Measurements from ENCODE around the gene KCNMA1. TPM values are rescaled to one million over a fixed set of nuclear protein-coding genes. Genes with fewer than 3 reads are reported as not detected.
A peak's percentile ranks its signal among the peaks of the same experiment; 100 is the strongest.

The KCNMA1 gene
- total and polyA plus RNA-seq, 8 donors, result 0.92 to 155 (median 54.3) TPM

DNA sequence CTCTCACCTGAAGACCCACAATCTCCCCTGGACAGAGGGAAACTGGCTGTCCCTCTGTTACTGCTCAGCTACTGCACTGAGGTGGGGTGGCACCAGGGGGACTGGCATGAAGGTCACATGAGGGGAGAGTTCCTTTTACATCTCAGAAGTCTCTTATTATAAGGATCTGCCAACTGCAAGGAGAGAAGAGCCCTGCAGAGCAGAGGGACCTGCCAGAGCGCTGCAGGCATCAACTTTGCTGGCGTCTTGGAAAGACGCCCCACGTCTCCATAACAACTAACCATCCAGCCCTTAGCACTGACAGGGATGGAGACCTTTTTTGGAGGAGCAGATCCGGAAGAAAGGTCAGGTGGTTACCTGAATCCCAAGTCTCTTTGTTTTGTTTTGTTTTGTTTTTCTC, 218.6 kb downstream of the KCNMA1 start:
- TF ChIP-seq EP300 (IDR thresholded peaks at IDR 0.05) (no peak), POLR2AphosphoS5 (IDR thresholded peaks at IDR 0.05) (no peak), POLR2A (IDR thresholded peaks at IDR 0.05) (no peak)
- TF ChIP-seq, protein P1, sequence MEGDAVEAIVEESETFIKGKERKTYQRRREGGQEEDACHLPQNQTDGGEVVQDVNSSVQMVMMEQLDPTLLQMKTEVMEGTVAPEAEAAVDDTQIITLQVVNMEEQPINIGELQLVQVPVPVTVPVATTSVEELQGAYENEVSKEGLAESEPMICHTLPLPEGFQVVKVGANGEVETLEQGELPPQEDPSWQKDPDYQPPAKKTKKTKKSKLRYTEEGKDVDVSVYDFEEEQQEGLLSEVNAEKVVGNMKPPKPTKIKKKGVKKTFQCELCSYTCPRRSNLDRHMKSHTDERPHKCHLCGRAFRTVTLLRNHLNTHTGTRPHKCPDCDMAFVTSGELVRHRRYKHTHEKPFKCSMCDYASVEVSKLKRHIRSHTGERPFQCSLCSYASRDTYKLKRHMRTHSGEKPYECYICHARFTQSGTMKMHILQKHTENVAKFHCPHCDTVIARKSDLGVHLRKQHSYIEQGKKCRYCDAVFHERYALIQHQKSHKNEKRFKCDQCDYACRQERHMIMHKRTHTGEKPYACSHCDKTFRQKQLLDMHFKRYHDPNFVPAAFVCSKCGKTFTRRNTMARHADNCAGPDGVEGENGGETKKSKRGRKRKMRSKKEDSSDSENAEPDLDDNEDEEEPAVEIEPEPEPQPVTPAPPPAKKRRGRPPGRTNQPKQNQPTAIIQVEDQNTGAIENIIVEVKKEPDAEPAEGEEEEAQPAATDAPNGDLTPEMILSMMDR (IDR thresholded peaks at IDR 0.05), result no peak
- no peak for DNase-seq
- H3K4me1 ChIP-seq, result peaks cover 0 to 58% (median 13%) of the 10 kb centered on the region in 4 donors
- H3K27ac ChIP-seq, result peak overlapping the region in 4 of 5 donors; percentile 55 to 77 (median 67)
- no peaks in the 10 kb centered on the region for H3K27me3 ChIP-seq
- no peaks in the 10 kb centered on the region for H3K36me3 ChIP-seq
- H3K9me3 ChIP-seq, result no peaks in the 10 kb centered on the region
- intact Hi-C loops (cut with DNase I; ENCODE audit: low total_unique reads), result no loop called here
- no peak overlapping the region for H3K4me3 ChIP-seq
- 59 to 93% (median 87%) methylated on average over 5 of the region's 5 CpGs for WGBS, 5 donors

DNA sequence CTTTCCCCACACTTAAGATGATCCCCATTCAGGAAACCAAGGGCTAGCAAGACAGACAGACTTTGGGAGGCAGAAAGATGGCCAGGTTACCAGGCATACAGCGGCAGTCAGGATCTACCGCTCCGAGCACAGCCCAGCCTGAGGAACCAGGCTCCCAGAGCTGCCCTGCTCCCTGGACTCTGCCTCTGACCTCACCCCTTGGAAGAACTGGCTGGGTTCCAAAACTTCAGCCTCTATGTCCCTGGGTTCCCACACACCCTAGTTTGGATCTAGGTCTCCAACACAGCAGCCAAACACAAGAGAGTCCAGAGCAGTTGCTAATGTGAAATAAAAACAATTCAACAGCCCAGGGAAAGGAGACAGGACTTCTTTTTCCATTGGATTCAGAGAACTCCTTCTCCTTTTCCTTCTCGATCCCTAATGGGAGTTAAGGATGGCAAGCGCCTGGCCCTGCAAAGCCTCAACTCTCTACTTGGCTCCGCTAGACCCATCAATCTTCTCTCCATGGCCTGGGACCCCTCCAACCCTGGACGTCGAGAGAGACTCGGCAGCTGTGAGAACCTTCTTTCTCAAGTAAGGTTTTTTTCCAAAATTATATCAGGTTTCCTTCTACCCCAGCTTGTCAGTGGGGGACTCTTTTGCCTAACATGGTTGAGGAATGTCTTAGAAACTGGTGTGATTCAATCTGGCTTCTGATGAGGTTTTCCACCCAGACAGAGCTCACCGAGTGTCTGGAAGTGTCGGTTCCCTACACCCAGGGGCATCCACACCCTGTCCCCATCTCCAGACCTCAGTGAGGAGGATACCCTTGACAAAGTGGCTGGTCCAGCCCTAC, 219.6 kb downstream of the KCNMA1 start:
- WGBS, 5 donors, result 67 to 89% (median 80%) methylated on average over 10 to 11 of the region's 11 CpGs
- Histone ChIP-seq H3K27me3 (no peaks in the 10 kb centered on the region), H3K9me3 (no peaks in the 10 kb centered on the region), H3K36me3 (no peaks in the 10 kb centered on the region), H3K4me1 (peaks cover 0 to 58% (median 11%) of the 10 kb centered on the region in 4 donors), H3K4me3 (no peak overlapping the region), H3K27ac (peak overlapping the region in 4 of 5 donors; percentile 55 to 77 (median 67))
- intact Hi-C loops (cut with DNase I; ENCODE audit: low total_unique reads), result no loop called here
- peak in 1 of 2 donors; percentile 65 for DNase-seq
- TF ChIP-seq POLR2AphosphoS5 (IDR thresholded peaks at IDR 0.05) (peak in 1 of 3 donors; percentile 33), POLR2A (IDR thresholded peaks at IDR 0.05) (no peak)

DNA sequence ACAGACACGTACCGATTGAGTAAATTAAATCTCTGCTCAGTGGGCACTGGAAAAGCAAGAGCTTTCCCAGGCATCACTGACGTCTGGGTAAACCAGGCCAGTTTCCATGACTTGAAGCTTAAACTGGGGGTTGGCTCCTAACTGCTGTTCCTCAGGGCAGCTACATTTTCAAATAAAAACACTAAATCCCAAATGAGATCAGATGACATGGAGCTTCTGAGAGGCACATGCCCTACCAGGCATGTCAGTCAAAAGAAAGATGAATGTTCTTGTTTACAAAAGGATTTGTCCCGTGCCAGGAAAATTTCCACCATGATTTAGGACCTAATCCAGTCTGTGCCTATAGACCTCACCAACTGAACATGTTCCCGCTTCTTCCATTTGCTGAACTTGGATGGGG, 220.2 kb downstream of the KCNMA1 start:
- Histone ChIP-seq H3K9me3 (no peaks in the 10 kb centered on the region), H3K4me1 (peaks cover 0 to 55% (median 11%) of the 10 kb centered on the region in 4 donors), H3K36me3 (no peaks in the 10 kb centered on the region), H3K27me3 (peaks cover 0 to under 1% (median 0%) of the 10 kb centered on the region in 3 donors), H3K27ac (peak overlapping the region in 4 of 5 donors; percentile 55 to 77 (median 67)), H3K4me3 (no peak overlapping the region)
- no peak for TF ChIP-seq EP300 (IDR thresholded peaks at IDR 0.05)
- TF ChIP-seq POLR2AphosphoS5 (IDR thresholded peaks at IDR 0.05), result no peak
- TF ChIP-seq POLR2A (IDR thresholded peaks at IDR 0.05), result no peak
- TF ChIP-seq, protein P1 (IDR thresholded peaks at IDR 0.05), result no peak
- DNase-seq, result no peak
- intact Hi-C loops (cut with DNase I; ENCODE audit: low total_unique reads), result no loop called here
- WGBS, 5 donors, result 61 to 84% (median 71%) methylated on average over 5 of the region's 5 CpGs

DNA sequence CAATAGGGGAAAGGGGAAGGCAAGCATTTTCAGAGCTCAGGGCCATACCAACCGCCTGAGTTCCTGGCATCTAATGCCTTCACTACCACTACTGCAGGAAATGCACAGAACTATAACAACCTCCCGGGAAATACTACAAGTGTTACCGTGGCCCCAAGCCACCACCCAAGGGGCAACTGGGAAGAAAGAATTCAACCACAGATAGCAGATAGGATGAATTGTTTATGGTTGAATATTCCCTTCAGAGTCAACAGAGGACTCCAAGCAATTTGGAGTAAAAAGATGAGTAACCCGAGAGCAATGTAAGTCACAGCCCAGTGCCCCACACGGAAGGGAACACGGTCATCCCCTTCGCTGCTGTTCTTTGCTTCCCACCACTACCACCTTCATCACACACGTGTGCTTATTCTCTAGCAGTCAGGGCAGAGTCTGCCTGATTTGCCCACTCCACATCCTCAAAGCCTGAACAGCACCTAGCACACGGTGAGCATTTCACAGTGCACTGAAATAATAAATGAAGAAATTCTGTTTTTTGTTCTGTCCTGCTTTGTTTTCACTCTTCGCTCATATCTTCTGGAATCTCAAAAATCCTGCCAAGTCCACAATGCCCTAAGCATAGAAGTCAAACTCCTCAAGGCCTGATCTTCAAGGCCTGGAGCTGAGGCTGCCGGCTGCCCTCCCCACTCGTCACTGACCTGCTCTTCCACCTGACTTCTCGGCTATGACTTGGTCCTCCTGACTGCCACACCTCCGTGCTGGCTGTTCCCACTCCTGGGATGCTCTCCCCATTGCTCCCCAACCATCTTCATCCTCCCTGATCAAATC, 221.1 kb downstream of the KCNMA1 start:
- H3K27me3 ChIP-seq, result peaks cover 0 to 3% (median 0%) of the 10 kb centered on the region in 3 donors
- WGBS, 5 donors, result 70 to 86% (median 77%) methylated on average over 14 of the region's 14 CpGs
- H3K9me3 ChIP-seq, result no peaks in the 10 kb centered on the region
- no peak for DNase-seq
- peak overlapping the region in 4 of 5 donors; percentile 16 to 77 (median 67) for H3K27ac ChIP-seq
- TF ChIP-seq EP300 (IDR thresholded peaks at IDR 0.05) (no peak), POLR2AphosphoS5 (IDR thresholded peaks at IDR 0.05) (no peak), POLR2A (IDR thresholded peaks at IDR 0.05) (no peak)
- H3K4me3 ChIP-seq, result no peak overlapping the region
- H3K36me3 ChIP-seq, result no peaks in the 10 kb centered on the region
- peaks cover 0 to 56% (median 11%) of the 10 kb centered on the region in 4 donors for H3K4me1 ChIP-seq
- intact Hi-C loops (cut with DNase I; ENCODE audit: low total_unique reads), result no loop called here

DNA sequence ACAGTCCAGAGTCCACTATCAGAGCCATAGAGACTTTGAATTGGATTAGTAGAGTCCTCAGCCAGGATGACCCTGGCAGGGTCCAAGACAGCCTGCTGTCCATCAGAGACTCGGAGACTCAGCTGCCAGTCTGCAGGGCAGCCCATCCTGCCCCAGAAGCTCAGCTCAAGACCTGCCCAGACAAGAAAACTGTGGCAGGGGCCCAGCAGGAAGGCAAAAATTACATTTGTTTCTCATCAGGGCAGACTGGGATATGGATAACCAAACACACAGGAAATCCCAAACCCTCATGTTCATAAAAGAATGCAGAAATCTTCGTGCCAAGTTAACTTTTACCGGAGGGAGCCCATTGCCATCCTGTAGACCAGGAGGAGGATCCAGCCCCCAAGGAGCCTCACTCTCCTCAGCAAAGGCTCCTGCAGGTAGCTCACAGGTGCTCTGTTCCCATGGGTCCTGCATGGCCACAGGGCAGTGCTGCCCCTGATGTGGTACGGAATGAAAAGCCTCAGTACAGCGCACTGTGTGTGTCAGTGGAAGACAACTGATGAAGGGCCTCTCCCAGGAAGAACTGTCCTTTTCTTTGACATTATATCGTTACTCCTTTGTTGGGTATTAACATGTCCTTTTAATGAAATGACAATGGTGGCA, 222.2 kb downstream of the KCNMA1 start:
- DNase-seq, result no peak
- H3K4me1 ChIP-seq, result peaks cover 4 to 58% (median 17%) of the 10 kb centered on the region in 4 donors
- no peaks in the 10 kb centered on the region for H3K36me3 ChIP-seq
- intact Hi-C loops (cut with DNase I; ENCODE audit: low total_unique reads), result no loop called here
- peak overlapping the region in 1 of 5 donors; percentile 77 for H3K27ac ChIP-seq
- H3K27me3 ChIP-seq, result peaks cover 0 to 3% (median 0%) of the 10 kb centered on the region in 3 donors
- H3K9me3 ChIP-seq, result no peaks in the 10 kb centered on the region
- no peak overlapping the region for H3K4me3 ChIP-seq
- TF ChIP-seq POLR2A (IDR thresholded peaks at IDR 0.05) (no peak), POLR2AphosphoS5 (IDR thresholded peaks at IDR 0.05) (no peak), EP300 (IDR thresholded peaks at IDR 0.05) (no peak)
- TF ChIP-seq, protein P1 (IDR thresholded peaks at IDR 0.05), result no peak
- WGBS, 5 donors, result 67 to 89% (median 79%) methylated on average over 6 of the region's 6 CpGs
